Activated CD4-positive, alpha-beta T cell treated with anti-CD3 and anti-CD28 coated beads for 24 hours (primary cell): ENCODE measurements around the gene ACLY.
"Not testable (repeated sequence)": the region's sequence is repeated elsewhere in the genome, so short reads cannot be mapped to it uniquely, and the experiment has no call there.

Source experiments
- DNase-seq, 2 donors: peaks; one replicate each; pipeline ENCODE4 v3.0.0-alpha.2; 2020; ENCODE audit warnings: low read depth in 2 of 2

Gene ACLY

DNA sequence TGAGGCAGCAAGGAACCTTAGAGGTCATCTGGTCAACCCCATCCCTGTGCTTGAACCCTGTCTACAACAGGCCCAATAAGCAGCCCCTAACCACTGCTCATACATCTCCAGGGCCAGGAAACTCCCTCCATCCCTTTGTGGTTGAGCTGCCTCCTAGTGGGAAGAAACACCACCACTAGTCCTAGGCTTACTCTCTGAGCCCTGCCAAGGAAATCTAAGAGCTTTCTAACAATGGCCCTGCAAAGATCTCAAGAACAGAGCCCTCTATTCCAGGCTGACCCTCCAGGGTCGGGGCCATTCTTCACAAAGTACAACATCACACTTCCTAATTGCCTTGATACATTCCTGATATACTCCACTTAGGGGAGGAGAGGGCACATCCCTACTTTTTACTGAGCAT is 5.8 kb downstream of the ACLY start:
- DNase-seq: no peak

DNA sequence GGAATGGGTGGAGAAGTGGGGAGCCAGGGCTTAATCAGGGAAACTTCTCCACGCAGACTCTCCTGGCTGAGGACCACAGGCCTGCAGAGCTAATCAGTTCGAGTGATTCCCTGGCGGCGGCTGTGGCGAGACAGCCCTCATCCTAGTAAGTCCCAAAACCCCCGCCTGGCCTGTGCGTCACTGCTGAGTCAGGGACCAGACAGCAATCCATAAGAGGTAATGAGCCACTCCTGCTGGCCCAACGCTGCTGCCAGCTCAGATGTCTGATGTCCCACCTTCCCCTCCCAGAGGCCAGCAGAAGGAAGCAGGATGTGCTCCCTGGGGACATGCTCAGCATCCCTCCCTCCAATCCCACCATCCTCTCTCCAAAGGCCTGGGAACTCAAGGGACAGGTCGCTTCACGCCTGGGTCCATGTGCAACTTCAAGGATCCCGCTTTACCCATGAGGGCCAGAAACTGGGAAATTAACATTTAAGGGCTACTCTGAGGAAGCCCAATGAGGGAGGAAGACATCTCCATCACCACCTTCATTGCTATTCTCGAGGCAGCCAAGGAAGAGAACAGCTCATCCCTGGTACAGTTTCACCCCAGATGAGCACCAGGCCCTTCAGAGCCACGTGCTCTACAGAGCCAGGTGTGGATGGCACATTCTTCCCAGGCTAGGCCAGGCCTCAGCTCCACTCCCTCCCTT is 7.9 kb downstream of the ACLY start:
- DNase-seq: no peak

DNA sequence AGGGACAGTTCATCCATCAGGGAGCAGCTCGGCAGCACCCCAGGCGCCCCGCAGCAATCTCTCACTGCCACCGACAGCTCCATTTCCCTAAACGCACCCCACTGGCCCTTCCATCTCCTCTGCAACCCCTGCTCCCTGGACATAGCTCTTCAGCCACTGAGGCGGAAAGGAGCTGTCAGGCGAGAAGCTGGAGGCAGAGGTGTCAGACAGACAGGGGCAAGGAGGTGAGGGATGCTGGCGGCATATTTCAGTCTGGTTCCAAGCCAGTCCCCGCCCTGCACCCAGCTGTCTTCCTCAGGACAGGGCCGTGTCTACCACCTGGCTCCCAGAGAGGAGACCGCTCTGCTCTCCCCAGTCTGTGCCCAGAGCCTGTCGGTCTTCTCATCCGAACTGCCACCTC is 9.7 kb downstream of the ACLY start:
- no peak for DNase-seq

DNA sequence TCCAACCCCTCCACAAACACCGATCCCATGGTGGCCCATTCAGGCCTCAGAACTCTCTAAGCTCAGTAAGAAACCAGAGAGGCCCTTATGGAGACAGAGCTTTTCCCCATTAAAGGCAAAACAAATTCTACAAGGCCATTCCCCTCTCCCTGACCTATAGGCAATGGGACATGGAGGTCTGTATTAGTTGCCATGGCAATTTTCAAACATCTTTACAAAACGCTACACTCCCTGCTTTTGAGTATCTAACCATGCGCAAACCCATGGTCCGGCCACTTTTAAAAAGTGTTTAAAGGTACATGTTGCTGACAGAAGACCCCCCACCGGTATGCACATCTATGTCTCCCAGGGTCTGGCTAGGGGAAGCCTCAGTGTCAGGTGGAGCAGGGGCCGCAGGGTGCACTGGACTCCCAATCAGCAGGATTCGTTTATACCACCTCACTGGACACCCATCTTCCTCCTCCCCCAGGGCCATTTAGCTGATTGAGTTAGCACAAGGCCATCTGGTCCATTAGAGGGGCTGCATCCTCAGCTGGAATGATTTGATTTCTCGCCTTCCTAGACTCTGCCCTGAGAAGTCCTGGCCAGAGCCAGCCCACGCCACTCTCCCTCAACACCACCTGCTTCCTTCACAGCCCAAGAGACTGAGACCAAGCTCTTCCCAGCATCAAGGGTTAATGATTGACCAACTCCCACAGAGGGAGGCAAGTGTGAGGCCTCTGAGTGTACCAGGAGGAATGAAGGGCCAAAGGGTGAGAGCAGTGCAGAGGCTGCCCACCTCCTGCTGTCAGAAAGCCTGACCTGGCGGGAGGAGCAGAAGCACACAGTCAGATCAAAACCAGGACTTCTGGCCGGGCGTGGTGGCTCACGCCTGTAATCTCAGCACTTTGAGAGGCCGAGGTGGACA is 10.9 kb downstream of the ACLY start:
- DNase-seq: no peak

DNA sequence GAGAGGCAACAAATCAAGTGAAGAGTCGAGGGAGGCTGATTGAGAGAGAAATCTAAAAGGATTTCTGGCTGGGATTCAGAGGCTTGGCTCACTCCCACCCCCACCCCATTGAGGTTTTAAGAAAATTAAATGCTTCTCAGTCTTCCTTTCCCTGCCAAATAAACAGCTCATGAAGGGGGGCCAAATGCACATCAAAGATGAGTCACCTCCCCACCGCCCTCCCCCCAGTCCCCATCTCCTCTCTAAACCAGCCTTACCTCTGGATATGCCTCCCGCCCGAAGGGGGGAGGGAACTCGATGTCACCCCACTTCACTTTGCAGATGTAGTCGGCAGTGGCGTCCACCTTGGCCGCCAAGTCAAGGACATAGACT is 11.6 kb downstream of the ACLY start:
- DNase-seq: no peak

DNA sequence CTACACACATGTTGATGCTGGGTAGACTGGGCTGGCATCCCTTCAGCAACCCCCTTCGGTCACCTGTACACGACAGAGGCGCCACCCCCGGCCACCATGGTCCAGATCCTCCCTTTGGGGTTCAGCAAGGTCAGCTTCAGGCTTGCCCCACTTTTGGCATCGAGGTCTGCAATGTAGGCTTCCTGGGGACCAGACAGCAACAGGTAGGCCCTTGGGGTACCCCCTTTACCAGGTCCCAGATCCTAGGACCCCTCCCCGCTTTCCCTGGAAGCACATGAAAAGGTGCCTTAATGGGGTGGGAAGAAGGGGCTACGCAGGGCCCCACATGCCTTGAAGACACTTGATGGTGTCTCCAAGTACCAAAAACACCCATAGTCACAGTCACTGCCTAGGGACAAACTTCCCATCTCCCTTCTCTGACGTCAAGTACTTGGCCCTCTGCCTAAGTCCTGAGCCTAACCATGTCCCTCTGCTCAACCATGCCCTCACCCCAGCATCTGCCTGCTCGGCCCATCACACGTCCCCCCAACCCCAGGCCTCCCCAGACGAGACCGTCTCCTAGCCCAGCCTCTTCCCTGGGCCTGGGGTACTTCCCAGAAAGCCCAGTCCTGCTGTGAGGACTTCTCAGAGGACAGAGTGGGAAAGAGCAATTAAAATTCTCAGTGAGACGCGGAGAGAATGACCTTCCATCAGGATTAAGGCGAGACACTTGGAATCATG is 12.1 kb downstream of the ACLY start:
- DNase-seq: no peak

DNA sequence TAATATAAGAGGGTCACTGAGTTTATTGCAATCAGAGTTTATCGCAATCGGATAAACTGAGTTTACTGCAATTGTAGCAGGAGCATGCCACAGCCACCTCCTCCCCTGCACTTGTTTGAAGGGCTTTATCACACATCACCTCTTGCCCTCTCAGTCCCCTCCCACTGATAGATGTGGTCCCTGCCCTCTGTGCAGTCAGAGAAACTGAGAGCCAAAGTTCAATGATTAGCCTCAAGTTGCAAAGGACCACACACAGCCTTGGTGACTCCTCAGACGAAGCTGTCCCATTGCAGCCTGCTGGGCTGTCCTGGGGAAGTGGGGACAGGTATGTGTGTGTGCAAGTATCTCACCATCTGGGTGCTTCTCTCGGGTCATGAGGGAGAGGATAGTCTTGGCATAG is 13.6 kb downstream of the ACLY start:
- no peak for DNase-seq

DNA sequence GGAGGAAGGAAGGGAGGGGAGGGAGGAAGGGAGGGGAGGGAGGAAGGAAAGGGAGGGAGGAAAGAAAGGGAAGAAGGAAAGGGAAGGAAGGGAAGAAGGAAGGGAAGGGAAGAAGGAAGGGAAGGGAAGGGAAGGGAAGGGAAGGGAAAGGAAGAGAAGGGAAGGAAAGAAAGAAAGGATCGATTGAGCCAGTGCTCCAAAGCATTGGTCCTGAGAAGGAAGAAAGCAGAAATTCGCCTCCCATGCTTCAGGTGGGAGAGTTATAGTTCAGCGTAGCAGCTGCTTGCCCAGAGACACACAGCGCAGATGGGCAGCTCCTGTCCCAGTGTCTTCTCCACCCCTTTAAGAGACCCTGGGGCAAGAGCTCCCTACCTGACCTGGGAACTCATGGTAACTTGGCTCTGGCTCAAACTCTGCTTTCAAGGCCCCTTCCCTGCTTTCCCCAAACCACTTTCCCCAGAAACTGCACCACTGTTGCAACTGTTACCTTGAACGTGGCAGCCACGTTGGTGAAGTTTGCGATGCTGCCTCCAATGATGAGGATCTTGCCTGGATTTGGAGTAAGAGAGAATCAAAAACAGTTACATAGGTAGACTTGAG is 14.4 kb downstream of the ACLY start:
- DNase-seq: no peak

DNA sequence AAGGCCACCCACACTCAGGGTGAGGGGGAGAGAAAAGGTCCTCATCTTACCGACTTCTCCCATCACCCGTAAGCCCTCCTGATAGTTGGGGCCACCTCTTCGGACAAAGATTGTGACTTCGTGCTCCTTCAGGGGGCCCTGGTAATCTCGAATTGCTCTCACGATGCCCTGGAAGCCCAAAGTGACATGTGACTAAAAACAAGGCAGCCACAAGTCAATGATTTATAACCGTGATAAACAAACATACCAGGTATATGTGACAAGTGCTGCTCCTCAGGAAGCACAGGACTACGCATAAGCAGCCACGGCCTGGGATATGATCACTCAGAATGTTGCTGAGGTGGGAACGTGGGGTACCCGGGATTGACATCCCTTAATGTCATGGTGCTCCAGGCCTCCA is 17.1 kb downstream of the ACLY start:
- DNase-seq: no peak

DNA sequence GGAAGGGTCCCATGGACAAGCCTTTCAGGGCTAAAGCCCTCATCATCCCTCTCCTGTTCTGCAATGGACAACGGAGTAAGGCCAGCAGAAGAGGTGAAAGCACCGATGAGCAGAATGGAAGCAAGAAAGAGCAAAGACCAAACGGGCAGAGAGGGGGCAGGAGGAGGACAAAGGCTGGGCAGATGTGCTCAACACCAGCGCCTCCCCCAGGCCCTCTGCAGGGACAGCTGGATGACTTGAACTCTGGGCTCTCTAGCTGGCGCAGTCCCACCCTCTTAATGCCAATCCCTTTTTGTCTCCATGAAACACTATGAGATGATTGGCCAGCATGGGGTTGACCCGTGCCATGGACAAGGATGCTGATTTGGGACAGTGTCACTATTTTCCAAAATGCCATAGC is 22.0 kb downstream of the ACLY start:
- no peak for DNase-seq

DNA sequence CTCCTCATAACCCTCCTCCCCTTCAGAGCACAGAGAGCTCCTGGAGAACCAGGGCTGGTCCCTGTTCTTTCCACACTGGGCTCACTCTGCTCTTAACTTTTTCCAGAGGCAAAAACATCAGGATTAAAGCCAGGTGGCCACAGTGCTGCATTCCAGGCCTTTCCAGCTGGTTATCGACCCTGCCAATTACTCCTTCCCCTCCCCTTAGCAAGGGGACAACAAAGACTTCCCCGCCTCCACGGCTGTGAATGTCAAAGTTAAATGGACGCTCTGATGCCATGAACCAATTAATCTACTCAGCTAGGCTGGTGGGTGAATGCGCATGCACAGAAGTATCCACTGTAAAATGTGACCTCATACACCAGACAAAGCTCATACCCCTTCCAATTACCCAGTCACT is 23.1 kb downstream of the ACLY start:
- DNase-seq: no peak

DNA sequence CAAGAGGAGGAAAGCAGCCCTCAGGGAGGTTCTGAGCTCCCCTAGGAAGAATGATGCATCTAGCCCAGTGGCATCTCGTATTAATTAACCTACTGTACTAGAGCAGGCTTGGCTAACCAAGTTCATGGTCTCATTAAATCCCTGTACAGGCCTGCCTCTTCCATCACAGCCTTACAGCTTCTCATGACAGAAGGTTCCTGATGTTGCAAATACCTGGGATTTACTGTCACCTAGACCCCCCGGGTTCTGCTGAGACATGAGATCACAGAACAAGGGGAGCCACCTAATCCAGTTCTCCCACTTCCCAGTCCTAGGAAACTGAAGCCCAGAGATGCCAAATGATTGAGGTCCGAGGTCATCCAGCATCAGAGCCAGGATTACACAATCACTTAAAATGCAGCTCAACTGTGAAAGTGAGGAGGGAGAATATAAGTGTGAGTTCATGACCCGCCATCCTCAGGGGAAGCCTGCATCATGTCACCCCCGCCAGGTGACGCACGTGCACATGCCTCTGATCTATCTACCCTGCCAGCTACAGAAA is 23.9 kb downstream of the ACLY start:
- no peak for DNase-seq

DNA sequence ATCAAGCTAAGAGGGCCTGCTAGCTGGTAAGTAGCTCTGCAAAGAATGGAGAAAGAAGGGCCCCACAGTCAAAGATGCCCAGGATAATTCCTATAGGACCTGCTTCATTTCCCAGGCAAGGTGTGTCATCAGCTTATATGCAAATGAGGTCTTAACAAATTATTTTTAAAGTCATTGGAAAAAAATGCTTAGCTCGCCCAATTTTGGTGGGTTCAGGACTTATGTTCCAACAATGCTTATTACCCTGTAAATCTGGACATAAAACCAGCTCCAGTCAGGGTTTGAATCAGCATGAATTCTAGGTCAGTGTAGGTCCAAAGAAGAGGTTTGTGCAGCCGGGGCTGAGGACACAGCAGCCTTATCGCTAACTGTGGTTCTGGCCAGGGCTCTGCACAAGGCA is 25.4 kb downstream of the ACLY start:
- no peak for DNase-seq

DNA sequence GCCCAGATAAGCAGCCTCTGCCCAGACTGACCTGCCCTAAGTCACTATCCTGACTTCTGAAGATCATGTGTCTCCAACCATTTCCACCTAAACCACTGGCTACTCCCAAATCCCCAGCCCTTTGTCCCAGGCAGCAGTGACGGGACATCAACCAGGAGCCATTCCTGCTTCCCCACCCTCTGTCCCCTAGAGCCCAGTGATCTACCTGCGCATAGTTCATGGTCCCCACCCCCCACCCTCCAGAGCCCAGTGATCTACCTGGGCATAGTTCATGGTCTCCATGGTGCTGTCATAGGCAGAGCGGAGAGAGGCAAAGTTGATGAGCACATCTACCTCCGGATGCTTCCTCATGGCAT is 26.8 kb downstream of the ACLY start:
- no peak for DNase-seq

DNA sequence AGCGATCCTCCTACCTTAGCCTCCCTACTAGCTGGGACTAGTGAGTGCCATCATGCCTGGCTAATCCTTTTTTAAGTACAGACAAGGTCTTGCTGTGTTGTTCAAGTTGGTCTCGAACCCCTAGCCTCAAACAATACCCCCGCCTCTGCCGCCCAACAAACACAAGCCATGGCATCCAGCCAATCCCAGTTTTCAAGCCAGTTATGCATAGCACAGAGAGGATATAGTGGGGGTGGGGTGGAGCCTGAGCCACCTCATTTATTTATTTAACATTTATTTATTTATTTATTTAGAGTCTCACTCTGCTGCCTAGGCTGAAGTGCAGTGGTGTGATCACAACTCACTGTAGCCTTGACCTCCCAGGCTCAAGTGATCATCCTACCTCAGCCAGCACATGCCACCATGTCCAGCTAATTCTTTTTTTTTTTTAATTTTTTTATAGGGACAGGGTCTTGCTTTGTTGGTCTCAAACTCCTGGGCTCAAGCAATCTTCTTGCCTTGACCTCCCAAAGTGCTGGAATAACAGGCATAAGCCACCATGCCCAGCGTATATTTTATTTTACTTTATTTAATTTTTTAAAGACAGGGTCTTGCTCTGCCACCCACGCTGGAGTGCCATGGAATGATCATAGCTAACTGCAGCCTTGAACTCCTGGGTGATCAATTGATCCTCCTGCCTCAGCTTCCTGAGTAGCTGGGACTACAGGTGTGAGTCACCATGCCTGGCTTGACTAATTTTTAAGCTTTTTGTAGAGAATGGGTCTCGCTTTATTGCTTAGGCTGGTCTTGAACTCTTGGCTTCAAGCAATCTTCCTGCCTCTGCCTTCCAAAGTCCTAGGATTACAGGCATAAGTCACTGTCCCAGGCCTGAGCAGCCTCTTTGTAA is 27.4 kb downstream of the ACLY start:
- no peak for DNase-seq

DNA sequence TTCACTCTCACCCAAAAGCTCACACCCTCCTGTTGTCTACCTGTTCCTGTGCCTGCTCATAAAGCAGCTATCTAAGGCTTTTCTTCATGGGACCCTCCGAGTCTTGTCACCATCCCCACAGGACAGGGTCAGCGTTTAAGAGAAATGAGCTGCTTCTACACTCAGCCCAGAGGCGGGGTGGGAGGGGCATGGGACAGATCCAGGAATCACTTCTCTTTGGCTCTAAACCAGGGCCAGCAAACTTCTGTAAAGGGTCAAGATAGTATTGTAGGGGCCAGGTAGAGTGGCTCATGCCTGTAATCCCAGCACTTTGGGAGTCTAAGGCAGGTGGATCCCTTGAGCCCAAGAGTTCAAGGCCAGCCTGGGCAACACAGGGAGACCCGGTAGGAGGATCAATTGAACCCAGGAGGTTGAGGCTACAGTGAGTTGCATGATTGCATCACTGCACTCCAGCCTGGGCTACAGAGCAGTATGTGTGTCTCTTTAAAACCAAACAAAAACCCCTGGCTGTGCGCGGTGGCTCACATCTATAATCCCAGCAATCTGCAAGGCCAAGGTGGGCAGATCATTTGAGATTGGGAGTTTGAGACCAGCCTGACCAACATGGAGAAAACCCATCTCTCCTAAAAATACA is 30.3 kb downstream of the ACLY start:
- DNase-seq: no peak

DNA sequence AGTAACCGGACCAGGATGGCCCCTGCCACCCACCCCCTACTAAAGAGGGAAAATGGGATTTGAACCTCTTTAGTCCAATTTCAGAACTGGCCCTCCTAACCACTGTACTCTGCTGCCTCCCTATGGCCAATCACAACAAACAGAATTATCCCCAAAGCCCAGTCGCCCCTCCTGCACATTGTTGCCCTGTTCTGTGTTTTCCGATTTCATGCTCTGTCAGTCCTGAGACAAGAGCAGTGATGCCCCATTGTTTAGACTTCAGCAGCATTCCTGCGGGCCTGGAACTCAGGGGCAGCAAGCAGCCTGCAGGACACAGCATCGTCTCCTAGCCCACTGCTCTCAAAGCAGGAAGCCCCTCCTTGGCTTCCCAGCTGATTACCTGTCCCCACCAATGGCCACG is 33.0 kb downstream of the ACLY start:
- no peak for DNase-seq

DNA sequence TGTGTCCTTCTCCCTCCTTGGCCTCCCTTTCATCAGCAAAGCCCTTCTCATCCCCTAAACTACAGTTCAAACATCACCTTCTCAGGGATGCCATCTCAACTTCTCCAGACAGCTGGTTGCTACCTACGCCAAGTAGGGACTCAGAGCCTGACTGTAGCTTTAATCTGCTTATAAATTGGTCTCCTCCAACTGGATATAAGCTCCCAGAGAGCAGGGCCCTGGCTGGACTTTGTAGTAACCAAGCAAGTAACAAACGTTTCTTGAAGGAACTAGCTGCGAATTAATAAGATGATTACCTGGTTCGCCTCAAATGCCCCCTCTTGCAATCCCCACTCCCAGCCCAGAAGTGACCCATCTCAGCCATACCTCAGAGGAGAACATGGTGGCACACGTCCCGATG is 36.0 kb downstream of the ACLY start:
- no peak for DNase-seq

DNA sequence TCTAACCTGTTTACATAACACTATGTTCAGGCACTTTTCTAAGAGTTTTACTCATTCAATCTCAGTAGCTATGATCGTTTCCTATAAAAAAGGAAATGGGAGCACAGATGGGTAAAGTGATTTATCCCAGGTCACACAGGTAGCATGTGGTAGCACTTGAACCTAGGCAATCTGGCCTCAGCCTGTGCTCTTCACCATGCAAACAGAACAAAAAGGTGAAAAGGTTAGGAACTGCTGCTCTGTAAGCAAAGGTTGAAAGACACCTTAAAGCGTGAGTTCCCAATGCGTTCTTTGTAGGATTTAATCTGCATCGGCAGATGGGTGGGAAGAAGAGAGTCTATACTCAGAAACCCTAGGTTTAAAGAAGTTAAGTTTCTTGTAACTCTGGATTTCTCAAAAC is 38.6 kb downstream of the ACLY start:
- DNase-seq: no peak

DNA sequence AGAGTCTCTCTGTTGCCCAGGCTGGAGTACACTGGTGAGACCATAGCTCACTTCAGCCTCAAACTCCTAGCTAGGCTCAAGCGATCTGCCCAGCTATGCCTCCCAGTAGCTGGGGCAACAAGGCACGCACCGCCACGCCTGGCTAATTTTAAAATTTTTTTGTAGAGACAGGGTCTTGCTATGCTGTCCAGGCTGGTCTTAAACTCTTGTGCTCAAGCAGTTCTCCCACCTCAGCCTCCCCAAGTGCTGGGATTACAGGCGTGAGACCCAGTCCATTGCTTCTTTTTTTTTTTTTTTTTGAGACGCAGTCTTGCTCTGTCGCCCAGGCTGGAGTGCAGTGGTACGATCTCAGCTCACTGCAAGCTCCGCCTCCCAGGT is 44.5 kb downstream of the ACLY start:
- DNase-seq: not testable (repeated sequence)
